HG03432 (cell line): ENCODE data around the gene HYOU1.
A peak's percentile ranks its signal among the peaks of the same experiment; 100 is the strongest.
"Not testable (repeated sequence)": the region's sequence is repeated elsewhere in the genome, so short reads cannot be mapped to it uniquely, and the experiment has no call there.

ENCODE experiments used
- ATAC-seq: cut with Tn5 transposase; IDR thresholded peaks from one replicate; pipeline ENCODE4 v1.9.1; 2021; ENCODE audit warnings: mild to moderate bottlenecking, moderate library complexity; ENCODE audit not compliant: unreplicated experiment

Gene HYOU1

GRCh38 chr11:119044708-119045107 lies 12.3 kb downstream of the HYOU1 start:
- no peak for ATAC-seq

- ATAC-seq, result no peak
Observed at GRCh38 chr11:119042927-119043326, 14.1 kb downstream of the HYOU1 start.

- no peak for ATAC-seq
Observed at GRCh38 chr11:119041821-119042514, 15.0 kb downstream of the HYOU1 start.

GRCh38 chr11:119039471-119039870 lies 17.5 kb downstream of the HYOU1 start:
- not testable (repeated sequence) for ATAC-seq

GRCh38 chr11:119038884-119039283 lies 18.1 kb downstream of the HYOU1 start:
- ATAC-seq, result no peak

GRCh38 chr11:119034813-119035212 lies 22.2 kb downstream of the HYOU1 start:
- ATAC-seq, result no peak

GRCh38 chr11:119033421-119033820 lies 23.6 kb downstream of the HYOU1 start:
- not testable (repeated sequence) for ATAC-seq

- no peak for ATAC-seq
Observed at GRCh38 chr11:119031912-119032280, 25.1 kb downstream of the HYOU1 start.

GRCh38 chr11:119030329-119031047 lies 26.5 kb downstream of the HYOU1 start, which contains the start of gene SLC37A4:
SLC37A4 (minus strand) TSS chr11:119030877.
- peak; percentile 87 for ATAC-seq

- peak; percentile 24 for ATAC-seq
Observed at GRCh38 chr11:119030029-119030328, 27.0 kb downstream of the HYOU1 start.

GRCh38 chr11:119029340-119030028 lies 27.5 kb downstream of the HYOU1 start:
- peak; percentile 16 for ATAC-seq

GRCh38 chr11:119029069-119029339 lies 28.0 kb downstream of the HYOU1 start:
- no peak for ATAC-seq

- ATAC-seq, result no peak
Observed at GRCh38 chr11:119028346-119029068, 28.5 kb downstream of the HYOU1 start.

GRCh38 chr11:119027561-119028345 lies 29.3 kb downstream of the HYOU1 start:
- ATAC-seq, result no peak

- ATAC-seq, result no peak
Observed at GRCh38 chr11:119026970-119027369, 30.0 kb downstream of the HYOU1 start.

GRCh38 chr11:119025978-119026766 lies 30.8 kb downstream of the HYOU1 start:
- ATAC-seq, result no peak

GRCh38 chr11:119025541-119025940 lies 31.5 kb downstream of the HYOU1 start:
- no peak for ATAC-seq

- ATAC-seq, result no peak
Observed at GRCh38 chr11:119025099-119025473, 31.9 kb downstream of the HYOU1 start.

- ATAC-seq, result no peak
Observed at GRCh38 chr11:119024430-119025098, 32.4 kb downstream of the HYOU1 start.

GRCh38 chr11:119023741-119024140 lies 33.3 kb downstream of the HYOU1 start:
- ATAC-seq, result no peak
